WERI-Rb-1 (cell line): Measurements from ENCODE around the gene ZNF865.

Experiments
- DNase-seq: peaks from one replicate; pipeline ENCODE4 v3.0.0-alpha.2; 2020
- H3K27ac ChIP-seq: fragments of 250-450 bp; sonication (Bioruptor Pico); 2 replicates; pipeline ENCODE4 v1.5.1; 2020; ENCODE audit warnings: mild to moderate bottlenecking, moderate library complexity
- H3K27me3 ChIP-seq: fragments of 250-450 bp; sonication (Bioruptor Pico); 2 replicates; pipeline ENCODE4 v1.5.1; 2021; ENCODE audit warnings: mild to moderate bottlenecking, low read depth, moderate library complexity; ENCODE audit not compliant: insufficient read depth, severe bottlenecking
- H3K36me3 ChIP-seq: fragments of 250-450 bp; sonication (Bioruptor Pico); 2 replicates; pipeline ENCODE4 v1.5.1; 2020; ENCODE audit warnings: mild to moderate bottlenecking, moderate library complexity
- H3K4me3 ChIP-seq: 2 replicates; pipeline ENCODE4 v1.5.1; 2011; ENCODE audit warnings: low read depth, mild to moderate bottlenecking, control low read depth, low read length
- H3K9me3 ChIP-seq: fragments of 250-450 bp; sonication (Bioruptor Pico); 2 replicates; pipeline ENCODE4 v1.5.1; 2021; ENCODE audit warnings: mild to moderate bottlenecking, moderate library complexity; ENCODE audit not compliant: severe bottlenecking
- CTCF ChIP-seq: IDR thresholded peaks from 2 replicates; pipeline ENCODE4 v1.5.1; 2011; ENCODE audit warnings: low read depth, mild to moderate bottlenecking, control low read depth, inconsistent platforms, low read length

The ZNF865 gene

GRCh38 chr19:55613396-55613795, 7.9 kb downstream of the ZNF865 start:
- no peak overlapping the region for H3K27ac ChIP-seq
- H3K27me3 ChIP-seq, result no peaks in the 10 kb centered on the region
- peaks cover 34% of the 10 kb centered on the region for H3K36me3 ChIP-seq
- H3K9me3 ChIP-seq, result no peaks in the 10 kb centered on the region
- no peak overlapping the region for H3K4me3 ChIP-seq
- DNase-seq, result no peak
- TF ChIP-seq CTCF, result no peak

GRCh38 chr19:55613930-55614710, 8.7 kb downstream of the ZNF865 start:
- Histone ChIP-seq H3K27ac (no peak overlapping the region), H3K27me3 (no peaks in the 10 kb centered on the region), H3K4me3 (no peak overlapping the region), H3K36me3 (peaks cover 34% of the 10 kb centered on the region), H3K9me3 (no peaks in the 10 kb centered on the region)
- no peak for DNase-seq
- no peak for TF ChIP-seq CTCF

- no peaks in the 10 kb centered on the region for H3K27me3 ChIP-seq
- no peak for TF ChIP-seq CTCF
- no peaks in the 10 kb centered on the region for H3K9me3 ChIP-seq
- no peak overlapping the region for H3K27ac ChIP-seq
- H3K4me3 ChIP-seq, result no peak overlapping the region
- peaks cover 27% of the 10 kb centered on the region for H3K36me3 ChIP-seq
- DNase-seq, result no peak
Observed at GRCh38 chr19:55614711-55615542, 9.5 kb downstream of the ZNF865 start.

GRCh38 chr19:55615543-55616394, 10.3 kb downstream of the ZNF865 start:
- Histone ChIP-seq H3K27ac (no peak overlapping the region), H3K27me3 (no peaks in the 10 kb centered on the region), H3K9me3 (no peaks in the 10 kb centered on the region), H3K4me3 (no peak overlapping the region), H3K36me3 (peaks cover 33% of the 10 kb centered on the region)
- no peak for DNase-seq
- no peak for TF ChIP-seq CTCF

GRCh38 chr19:55616395-55616875, 11.0 kb downstream of the ZNF865 start:
- Histone ChIP-seq H3K27ac (no peak overlapping the region), H3K4me3 (no peak overlapping the region), H3K36me3 (peaks cover 34% of the 10 kb centered on the region), H3K9me3 (no peaks in the 10 kb centered on the region), H3K27me3 (no peaks in the 10 kb centered on the region)
- no peak for TF ChIP-seq CTCF
- no peak for DNase-seq
